WERI-Rb-1 (cell line): ENCODE data around the gene TAS1R3.

Experiments used
- DNase-seq: peaks from one replicate; pipeline ENCODE4 v3.0.0-alpha.2; 2020
- H3K27ac ChIP-seq: fragments of 250-450 bp; sonication (Bioruptor Pico); 2 replicates; pipeline ENCODE4 v1.5.1; 2020; ENCODE audit warnings: mild to moderate bottlenecking, moderate library complexity
- H3K27me3 ChIP-seq: fragments of 250-450 bp; sonication (Bioruptor Pico); 2 replicates; pipeline ENCODE4 v1.5.1; 2021; ENCODE audit warnings: mild to moderate bottlenecking, low read depth, moderate library complexity; ENCODE audit not compliant: insufficient read depth, severe bottlenecking
- H3K36me3 ChIP-seq: fragments of 250-450 bp; sonication (Bioruptor Pico); 2 replicates; pipeline ENCODE4 v1.5.1; 2020; ENCODE audit warnings: mild to moderate bottlenecking, moderate library complexity
- H3K4me3 ChIP-seq: 2 replicates; pipeline ENCODE4 v1.5.1; 2011; ENCODE audit warnings: low read depth, mild to moderate bottlenecking, control low read depth, low read length
- H3K9me3 ChIP-seq: fragments of 250-450 bp; sonication (Bioruptor Pico); 2 replicates; pipeline ENCODE4 v1.5.1; 2021; ENCODE audit warnings: mild to moderate bottlenecking, moderate library complexity; ENCODE audit not compliant: severe bottlenecking
- TF ChIP-seq, protein P1 (sequence below): IDR thresholded peaks from 2 replicates; pipeline ENCODE4 v1.5.1; 2011; ENCODE audit warnings: low read depth, mild to moderate bottlenecking, control low read depth, inconsistent platforms, low read length

TAS1R3 gene

DNA sequence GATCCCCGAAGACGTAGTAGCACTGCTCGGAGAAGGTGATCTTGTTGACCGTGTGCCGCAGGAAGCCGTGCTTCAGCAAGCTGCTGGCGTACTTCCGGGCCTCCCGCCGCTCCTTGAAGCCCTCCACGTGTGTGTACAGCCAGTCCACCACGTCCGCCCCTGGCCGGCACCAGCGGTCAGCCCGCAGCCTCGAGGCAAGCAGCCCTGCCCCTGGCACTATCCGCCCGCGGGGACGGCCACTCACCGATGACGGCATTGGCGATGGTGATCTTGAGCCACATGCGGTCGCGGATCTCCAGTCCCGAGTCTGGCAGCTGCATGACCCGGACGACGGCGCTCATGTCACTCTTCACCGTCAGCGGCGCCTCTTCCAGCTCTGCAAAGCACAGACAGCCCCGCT lies 7.2 kb downstream of the TAS1R3 start:
- H3K4me3 ChIP-seq: no peak overlapping the region
- TF ChIP-seq, protein P1, sequence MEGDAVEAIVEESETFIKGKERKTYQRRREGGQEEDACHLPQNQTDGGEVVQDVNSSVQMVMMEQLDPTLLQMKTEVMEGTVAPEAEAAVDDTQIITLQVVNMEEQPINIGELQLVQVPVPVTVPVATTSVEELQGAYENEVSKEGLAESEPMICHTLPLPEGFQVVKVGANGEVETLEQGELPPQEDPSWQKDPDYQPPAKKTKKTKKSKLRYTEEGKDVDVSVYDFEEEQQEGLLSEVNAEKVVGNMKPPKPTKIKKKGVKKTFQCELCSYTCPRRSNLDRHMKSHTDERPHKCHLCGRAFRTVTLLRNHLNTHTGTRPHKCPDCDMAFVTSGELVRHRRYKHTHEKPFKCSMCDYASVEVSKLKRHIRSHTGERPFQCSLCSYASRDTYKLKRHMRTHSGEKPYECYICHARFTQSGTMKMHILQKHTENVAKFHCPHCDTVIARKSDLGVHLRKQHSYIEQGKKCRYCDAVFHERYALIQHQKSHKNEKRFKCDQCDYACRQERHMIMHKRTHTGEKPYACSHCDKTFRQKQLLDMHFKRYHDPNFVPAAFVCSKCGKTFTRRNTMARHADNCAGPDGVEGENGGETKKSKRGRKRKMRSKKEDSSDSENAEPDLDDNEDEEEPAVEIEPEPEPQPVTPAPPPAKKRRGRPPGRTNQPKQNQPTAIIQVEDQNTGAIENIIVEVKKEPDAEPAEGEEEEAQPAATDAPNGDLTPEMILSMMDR: no peak
- H3K9me3 ChIP-seq: no peaks in the 10 kb centered on the region
- no peaks in the 10 kb centered on the region for H3K27me3 ChIP-seq
- peaks cover 55% of the 10 kb centered on the region for H3K36me3 ChIP-seq
- H3K27ac ChIP-seq: no peak overlapping the region
- DNase-seq: no peak

DNA sequence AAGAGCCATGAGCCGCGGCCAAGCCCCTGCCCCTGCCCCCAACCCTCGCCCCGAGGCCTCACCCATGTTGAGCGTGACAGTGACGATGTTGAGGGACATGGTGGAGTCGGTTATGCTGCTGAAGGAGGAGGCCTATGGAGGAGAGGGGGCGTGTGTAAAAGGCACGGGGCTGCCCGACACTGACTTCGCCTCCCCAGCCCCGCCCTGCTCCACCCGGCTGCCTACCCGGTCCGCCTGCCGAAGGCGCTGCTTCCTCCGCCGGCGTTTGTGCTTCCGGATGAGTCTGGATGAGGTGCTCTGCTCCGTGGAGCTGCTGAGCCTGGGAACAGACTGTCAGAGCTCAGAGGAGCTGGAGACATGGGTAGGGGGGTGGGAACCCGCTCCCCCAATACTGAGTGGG lies 9.1 kb downstream of the TAS1R3 start:
- TF ChIP-seq, protein P1: no peak
- Histone ChIP-seq H3K27ac (no peak overlapping the region), H3K36me3 (peaks cover 47% of the 10 kb centered on the region), H3K4me3 (no peak overlapping the region), H3K9me3 (no peaks in the 10 kb centered on the region), H3K27me3 (no peaks in the 10 kb centered on the region)
- DNase-seq: no peak

DNA sequence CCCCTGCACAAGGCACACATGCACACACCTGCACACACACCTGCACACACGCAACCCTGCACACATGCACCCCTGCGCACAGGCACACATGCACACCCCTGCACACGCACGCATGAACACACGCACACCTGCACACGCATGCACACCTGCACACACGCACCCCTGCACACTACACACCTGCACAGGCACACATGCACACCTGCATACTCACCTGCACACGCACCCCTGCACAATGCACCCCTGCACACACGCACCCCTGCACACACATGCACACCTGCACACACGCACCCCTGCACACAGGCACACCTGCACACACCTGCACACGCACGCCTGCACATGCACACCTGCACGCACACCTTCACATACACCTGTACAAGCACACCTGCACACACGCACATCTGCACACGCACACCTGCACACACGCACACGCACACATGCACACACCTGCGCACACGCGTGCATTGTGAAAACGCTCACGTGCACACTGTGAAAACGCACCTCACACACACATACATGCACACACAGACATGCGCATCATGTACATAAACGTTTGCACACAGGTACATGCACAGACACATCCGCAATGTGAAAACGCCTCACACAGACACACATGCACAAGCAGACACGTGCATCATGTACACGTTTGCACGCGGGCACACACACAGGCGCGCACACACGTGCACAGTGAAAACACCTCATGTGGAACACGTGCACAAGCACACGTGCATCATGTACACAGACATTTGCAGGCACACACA lies 9.9 kb downstream of the TAS1R3 start:
- Histone ChIP-seq H3K36me3 (peaks cover 42% of the 10 kb centered on the region), H3K9me3 (no peaks in the 10 kb centered on the region), H3K27ac (no peak overlapping the region), H3K27me3 (no peaks in the 10 kb centered on the region), H3K4me3 (no peak overlapping the region)
- DNase-seq: no peak
- TF ChIP-seq, protein P1: no peak

DNA sequence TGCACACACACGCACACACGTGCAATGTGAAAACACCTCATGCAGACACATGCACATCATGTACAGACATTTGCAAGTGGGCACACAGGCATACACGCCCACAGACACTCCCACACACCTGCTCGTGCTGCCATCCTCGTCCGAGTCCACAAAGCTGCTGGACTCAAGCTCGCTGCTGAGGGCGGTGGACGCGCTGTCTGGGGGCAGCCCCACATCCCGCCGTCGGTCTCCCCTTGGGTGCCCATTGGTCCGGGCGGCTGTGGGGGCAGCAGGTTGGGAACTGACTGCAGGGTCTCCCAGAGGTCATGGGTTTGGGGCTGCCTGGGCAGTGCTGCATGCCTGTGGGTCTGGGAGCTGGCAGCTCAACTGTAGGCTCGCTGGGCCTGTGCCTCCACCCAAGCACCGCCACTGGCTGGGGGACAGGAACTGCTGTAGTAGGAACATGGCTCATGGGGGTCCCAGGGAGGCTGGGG lies 10.5 kb downstream of the TAS1R3 start:
- Histone ChIP-seq H3K27ac (no peak overlapping the region), H3K9me3 (no peaks in the 10 kb centered on the region), H3K27me3 (no peaks in the 10 kb centered on the region), H3K4me3 (no peak overlapping the region), H3K36me3 (peaks cover 42% of the 10 kb centered on the region)
- TF ChIP-seq, protein P1: no peak
- no peak for DNase-seq

DNA sequence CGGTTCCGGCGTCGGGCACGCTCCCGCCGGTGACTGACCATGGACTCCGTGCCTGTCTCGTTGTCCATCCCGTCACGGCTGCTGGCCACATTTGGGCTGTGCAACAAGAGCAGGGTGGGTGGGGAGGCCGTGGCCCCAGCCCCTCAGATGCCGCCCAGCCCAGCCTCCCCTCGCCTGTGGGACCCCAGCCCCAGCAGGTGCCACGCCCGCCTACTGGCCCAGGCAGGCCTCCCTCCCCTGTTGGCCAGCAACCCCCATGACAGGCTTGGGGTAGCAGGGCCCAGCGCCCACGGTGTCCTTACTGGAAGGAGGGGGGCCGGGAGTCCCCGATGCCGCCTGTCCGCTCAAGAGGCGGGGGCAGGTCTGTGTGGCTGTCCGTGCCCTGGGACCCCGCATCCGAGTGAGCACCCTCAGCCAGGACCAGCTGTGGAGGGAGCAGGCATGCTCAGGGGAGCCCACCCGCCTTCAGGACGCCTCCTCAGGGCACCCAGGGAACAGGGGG lies 11.0 kb downstream of the TAS1R3 start:
- no peak for DNase-seq
- TF ChIP-seq, protein P1: no peak
- no peak overlapping the region for H3K27ac ChIP-seq
- H3K4me3 ChIP-seq: no peak overlapping the region
- H3K36me3 ChIP-seq: peaks cover 43% of the 10 kb centered on the region
- no peaks in the 10 kb centered on the region for H3K9me3 ChIP-seq
- H3K27me3 ChIP-seq: no peaks in the 10 kb centered on the region

DNA sequence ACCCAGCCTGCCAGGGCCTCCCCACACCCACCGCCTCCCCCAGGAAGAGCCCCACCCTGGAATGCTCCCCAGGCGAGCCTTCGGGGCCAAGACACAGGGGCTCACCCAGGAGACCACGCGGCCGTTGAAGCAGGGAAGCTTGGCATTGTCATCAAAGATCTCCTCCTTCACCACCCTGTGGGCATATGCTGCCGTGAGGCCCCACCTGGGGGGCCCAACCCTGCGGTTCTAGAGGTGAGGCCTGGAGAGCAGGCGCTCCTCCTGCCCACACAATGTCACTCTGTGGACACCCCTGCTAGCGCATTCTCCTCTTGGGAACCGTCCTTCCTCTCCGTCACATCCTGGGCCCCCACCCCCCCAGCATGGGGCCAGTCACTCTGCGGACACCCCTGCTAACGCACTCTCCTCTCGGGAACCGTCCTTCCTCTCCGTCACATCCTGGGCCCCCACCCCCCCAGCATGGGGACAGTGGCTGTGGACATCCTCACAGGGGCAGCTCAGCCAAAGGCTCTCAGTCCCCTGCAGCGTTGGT lies 11.6 kb downstream of the TAS1R3 start:
- Histone ChIP-seq H3K27ac (no peak overlapping the region), H3K9me3 (no peaks in the 10 kb centered on the region), H3K4me3 (no peak overlapping the region), H3K36me3 (peaks cover 43% of the 10 kb centered on the region), H3K27me3 (no peaks in the 10 kb centered on the region)
- no peak for DNase-seq
- TF ChIP-seq, protein P1: no peak
